NCI-H146 treated with DMSO at 0.1 percent for 48 hours (cell line): ENCODE measurements around the gene GPATCH2L.

Experiments
- DNase-seq: peaks from one replicate; lab custom pipeline; 2025; ENCODE audit not compliant: unreplicated experiment; lab: John Stamatoyannopoulos, UW

GPATCH2L gene

DNA sequence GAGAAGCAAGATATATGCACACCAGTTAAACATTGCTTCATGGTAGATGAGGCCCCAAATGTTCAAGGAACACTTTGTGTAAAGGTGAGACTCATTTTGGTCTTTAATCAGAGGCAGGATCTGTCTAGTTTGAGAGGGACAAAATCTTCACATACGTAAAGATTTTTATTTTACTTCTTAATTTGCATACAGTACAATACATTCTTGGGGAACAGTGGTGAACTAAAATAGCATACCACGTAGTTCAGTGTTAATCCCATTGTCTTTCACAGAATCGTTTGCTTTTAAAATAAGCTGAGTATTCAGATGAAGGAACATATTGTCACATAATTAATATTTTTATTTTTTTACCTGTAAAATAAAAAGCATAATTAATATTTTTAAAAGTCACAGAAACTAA lies 43.3 kb downstream of the GPATCH2L start:
- no peak for DNase-seq

DNA sequence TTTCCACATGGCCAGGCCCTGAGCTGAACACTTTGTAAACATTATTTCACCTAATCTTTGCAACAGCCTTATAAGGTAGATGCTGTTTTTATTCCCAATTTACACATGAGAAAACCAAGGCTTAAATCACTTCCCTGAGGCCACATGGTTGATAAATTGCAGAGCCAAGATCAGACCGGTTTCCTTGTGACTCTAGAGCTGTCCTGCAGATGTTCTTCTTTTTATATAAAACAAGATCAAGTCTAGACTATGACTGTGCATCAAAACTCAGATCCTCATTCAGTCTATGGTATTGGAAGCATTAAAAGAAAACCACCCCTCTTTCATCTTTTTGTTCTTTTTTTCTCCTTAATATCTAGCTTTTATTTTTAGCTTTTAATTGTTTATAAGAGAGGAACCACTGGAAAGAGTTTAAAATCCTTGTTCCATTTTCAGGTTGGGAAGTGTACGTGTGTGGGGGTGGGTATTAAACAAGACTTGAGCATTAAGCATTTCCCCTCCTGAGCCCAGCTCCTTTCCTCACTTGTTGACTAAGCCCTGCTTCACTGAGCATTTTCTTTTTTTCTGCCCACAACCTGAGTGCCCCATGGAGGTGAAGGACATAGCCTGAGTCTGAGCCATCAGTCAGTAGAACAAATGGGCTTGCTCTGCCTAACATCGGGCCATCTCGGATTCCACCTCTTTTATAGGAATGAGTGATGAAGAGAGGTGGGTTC lies 45.4 kb downstream of the GPATCH2L start:
- DNase-seq, result no peak

DNA sequence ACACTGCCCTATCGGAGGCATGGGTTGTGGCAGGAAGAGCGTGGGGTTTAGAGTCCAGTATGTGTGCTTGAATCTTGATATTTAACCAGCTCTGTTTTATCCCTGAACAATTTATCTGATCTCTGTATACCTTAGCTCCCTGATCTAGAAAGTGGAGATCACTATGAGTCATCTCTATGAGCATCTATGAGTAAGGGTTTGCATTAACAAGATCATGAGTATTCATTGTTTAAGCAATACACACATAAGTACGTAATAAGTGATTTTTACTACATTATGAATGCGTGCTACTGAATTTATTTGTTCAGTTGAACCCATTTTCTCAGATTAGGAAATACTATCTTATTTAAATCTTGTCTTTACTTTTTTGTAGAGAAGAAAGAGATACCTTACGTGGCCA lies 49.4 kb downstream of the GPATCH2L start:
- DNase-seq, result no peak

DNA sequence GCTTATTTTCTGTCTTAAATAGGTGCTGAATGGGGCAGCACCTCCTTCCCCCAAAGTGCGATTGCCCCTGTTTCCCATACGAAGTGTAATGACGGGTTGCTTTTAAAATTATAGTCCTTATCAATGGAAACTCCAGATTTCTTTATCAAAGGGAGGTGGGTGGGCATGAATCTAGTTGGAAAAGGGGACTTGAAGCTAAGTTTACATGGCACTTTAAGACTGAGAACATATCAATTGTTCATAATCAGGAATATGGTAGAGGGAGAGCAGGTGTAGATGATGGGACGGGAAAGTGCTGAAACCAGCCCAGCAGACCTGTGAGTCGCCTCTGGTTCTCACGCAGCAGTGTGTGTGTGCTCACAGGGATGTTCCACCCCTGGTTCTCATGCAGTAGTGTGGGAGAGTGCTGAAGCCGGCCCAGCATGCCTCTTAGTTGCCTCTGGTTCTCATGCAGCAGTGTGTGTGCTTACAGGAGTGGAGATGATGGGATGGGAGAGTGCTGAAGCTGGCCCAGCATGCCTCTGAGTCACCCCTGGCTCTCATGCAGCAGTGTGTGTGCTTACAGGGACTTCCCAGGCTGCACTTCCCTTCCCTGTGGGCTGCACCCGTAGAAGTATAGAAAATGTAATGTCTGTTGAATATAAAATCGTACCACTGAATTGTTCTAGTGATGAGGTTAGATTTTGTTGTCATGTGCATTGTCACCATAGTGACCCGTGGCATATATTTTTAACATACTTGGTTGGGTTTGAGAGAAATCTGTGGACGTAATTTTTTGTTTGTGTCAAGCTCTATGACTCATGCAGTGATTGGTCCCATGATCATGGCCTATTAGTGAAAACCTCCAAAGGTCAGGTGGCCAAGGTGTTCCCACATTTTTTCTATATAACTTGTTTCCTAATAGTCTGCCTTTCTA lies 51.6 kb downstream of the GPATCH2L start:
- no peak for DNase-seq

DNA sequence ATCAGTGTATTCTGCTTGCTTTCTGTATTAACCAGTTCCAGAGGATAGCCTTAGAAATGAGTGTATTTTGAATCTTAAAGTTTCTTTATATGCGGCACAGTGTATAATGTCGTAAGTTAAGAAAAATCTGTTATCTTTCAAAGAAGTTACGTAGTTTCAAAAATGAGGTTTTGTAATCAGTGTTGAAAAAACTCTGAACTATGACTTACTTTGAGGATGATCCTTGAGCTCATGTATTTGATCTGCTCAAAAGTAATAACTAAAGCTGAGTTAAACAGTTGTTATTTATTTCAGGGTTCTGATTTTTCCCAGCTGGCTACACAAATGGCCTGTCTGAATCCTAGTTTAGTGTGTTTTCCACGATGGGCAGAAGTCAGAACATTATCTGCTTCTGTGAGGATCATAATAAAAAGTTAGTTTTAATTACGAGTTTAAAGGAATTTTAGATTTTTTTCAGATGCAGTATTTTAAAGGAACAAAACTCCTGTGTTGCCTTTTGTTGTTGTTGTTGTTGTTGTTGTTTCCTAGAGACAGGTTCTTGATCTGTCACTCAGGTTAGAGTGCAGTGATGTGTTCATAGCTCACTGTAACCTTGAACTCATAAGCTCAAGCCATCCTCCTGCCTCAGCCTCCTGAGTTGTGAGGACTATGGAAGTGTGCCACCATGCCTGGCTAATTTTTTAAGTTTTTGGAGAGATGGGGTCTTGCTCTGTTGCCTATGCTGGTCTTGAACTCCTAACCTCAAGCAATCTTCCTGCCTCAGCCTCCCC lies 52.9 kb downstream of the GPATCH2L start:
- DNase-seq, result no peak

DNA sequence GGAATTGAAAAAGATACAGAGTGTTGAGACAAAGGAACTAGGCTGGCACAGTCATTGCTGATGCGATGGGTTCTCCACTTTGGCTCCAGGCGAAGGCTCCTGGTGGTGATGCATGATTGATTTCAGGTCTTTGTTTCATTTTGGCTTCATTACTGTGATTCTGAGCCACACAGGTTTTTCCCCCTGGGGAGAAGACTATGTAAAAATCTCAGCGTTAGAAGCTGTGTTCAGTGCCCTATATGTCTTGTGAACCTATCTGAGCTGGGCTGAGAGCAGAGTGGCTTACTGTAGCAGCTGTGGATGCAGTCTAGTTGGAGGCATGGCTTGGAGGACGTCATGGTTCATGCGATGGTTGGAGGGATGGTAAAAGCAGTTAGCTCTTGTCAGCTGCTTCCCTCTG lies 54.0 kb downstream of the GPATCH2L start:
- no peak for DNase-seq

DNA sequence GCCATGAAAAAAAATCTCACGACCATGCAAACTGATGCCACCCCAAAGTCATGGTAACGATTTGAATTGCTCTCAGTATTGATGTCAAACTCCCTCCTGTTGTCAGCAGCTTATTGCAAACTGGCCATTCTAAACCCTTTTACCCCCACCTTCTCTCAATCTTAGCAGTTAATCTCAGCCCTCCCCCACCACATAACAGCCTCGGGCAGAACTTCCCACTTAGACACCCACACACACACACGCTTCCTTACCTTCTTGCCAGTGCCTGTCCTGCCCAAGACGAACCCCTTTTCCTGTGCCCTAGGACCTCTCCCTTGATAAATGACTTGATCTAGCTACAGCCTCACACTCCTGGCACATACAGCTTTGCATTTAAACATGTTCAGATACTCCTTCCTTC lies 56.6 kb downstream of the GPATCH2L start:
- no peak for DNase-seq

DNA sequence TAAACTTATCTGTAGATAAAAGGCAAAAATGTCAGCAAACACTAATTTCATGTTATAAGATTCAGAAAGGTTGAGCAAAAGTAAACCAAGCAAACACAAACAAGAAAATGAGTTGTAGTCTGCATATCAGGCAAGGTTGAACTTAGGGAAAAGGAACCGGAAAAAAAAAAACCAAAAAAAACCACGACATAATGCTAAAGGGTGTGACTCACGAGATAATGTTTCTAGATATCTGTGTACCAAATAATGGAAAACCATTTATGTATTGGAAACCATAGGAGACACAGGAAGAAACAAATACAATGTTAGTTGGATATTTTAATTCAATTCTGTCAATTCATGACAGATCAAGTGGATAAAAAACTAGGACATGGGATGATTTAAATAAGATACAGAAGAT lies 60.5 kb downstream of the GPATCH2L start:
- DNase-seq, result no peak

DNA sequence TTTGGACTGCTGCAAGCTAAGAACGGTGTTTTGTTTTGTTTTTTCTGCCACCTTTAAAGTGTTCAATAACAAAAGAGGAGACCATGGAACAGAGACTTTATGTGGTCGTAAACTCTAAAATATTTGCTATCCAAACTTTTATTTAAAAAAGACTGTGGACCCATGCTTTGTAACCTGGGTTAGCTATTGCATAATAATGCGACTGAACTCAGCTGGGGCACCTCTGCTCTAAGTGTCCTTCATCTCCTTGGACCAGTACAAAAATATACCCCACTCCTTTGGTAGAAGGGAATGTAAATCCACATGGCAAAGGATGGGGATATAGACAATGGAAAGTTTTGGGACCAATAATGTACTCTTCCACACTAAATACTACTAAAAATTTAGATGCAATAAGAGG lies 65.5 kb downstream of the GPATCH2L start:
- no peak for DNase-seq

DNA sequence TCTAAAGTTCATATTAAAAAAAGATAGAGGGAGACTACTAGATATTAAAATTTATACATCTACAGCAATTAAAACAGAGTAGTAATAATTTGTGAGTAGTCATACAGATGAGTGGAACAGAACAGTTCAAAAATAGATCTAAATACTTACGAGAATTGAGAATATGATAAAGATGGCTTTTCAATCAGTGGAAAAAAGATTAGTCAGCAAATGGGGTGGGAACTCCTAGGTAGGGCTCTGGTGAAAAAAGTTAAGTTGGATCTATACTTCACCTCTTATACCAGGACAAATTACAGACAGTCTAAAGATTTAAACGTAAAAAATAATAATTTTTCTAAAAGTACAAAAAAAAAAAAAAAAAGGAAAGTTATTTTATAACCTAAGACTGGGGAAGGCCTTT lies 66.9 kb downstream of the GPATCH2L start:
- no peak for DNase-seq

DNA sequence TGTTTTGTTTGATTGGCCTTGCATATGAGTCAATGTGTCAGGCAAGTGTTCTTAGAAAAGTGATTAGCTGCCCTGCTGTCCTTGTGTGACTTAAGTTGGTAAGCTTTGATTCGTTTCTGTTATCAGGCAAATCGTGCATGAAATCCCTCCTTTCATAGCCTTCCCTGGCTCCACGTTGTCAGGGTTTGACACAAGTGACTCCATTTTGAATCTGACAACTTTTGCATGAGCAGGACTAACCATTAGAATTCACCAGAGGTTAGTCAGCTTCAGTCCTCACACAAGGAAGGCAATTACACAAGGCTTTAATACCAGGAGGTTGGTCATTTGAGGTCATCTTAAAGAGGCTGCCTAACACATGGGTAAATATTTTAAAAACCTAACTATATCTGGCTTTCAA lies 68.2 kb downstream of the GPATCH2L start:
- no peak for DNase-seq

DNA sequence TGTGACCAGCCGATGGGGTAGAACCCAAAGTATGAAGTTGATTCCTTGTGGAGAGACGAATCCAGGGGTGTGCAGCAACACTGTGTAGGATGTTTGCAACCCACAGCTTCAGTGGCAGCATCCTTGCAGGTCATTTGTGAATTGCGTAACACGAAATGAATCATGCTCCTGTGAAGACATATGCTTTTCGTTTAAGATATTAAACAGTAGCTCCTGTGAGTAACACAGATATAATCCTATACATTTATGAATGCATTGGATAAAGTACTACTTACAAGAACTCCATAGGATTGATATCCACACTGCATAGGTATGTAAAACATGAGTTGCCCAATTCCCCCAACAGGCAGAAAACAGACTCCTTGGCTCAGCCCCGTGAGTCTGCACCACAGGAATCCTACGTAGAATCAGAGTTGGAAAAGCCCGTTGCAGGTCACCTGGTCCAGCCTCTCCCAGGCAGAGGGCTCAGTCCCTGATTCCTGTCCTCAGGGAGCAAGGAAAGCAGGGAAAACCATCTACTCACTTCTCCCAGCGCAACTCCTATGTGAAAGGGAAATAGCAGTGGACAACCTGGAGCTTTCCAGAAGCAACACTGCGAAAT lies 75.8 kb downstream of the GPATCH2L start:
- no peak for DNase-seq

DNA sequence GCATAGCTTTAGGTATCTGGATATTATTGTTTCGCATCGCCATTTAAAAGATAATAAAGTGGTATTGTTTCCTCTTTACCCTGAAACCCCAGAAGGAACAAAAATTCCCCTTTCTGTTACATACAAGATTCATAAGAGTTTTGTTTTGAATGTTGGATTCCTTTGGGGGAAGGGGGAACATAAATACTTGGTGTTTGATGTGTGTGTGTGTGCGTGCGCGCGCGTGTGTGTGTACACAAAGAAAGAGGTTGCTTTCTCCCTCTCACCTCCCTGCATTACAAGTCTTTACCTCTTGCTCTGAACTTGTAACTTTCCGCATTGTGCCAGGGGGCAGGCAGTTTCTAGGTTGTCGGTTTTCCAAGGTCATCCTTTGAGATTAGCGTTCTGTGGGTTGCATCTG lies 76.4 kb downstream of the GPATCH2L start:
- DNase-seq, result no peak

DNA sequence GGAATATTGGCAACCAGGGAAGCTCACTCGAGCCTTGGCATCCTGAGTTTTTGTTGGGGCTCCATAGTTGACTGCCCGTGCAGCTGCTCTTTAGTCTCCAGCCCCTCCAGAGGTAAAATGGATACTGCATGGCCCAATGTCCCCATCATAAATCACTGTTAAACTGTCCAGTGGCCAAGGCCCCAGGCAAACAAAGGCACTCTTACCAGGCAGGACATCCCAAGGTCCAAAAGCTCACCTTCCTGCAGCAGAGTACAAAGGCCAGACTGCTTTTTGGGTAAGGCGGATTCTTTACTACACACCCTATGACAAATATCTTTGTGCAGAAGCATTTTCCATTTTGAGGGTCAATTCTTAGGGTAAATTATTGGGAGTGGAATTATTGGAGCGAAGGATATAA lies 81.1 kb downstream of the GPATCH2L start:
- DNase-seq, result no peak

DNA sequence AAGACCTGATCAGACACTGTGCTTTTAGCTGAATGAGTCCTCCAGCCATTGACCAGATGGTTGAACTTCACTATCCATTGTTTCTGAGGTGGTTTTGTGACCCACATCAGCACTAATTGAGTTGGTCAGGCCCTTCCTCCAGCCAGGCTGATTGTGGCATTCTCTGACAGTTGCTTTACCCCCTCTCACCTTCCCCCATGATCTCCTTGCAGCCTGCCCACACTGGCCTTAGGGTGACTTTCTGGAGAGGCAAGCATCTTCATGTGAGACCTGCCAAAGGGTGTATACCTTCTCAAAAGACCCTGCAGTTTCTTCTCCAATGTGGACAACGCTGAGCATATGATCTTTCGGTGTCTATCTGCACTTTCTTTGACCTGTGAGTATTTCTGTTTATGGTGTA lies 83.9 kb downstream of the GPATCH2L start:
- DNase-seq, result no peak

DNA sequence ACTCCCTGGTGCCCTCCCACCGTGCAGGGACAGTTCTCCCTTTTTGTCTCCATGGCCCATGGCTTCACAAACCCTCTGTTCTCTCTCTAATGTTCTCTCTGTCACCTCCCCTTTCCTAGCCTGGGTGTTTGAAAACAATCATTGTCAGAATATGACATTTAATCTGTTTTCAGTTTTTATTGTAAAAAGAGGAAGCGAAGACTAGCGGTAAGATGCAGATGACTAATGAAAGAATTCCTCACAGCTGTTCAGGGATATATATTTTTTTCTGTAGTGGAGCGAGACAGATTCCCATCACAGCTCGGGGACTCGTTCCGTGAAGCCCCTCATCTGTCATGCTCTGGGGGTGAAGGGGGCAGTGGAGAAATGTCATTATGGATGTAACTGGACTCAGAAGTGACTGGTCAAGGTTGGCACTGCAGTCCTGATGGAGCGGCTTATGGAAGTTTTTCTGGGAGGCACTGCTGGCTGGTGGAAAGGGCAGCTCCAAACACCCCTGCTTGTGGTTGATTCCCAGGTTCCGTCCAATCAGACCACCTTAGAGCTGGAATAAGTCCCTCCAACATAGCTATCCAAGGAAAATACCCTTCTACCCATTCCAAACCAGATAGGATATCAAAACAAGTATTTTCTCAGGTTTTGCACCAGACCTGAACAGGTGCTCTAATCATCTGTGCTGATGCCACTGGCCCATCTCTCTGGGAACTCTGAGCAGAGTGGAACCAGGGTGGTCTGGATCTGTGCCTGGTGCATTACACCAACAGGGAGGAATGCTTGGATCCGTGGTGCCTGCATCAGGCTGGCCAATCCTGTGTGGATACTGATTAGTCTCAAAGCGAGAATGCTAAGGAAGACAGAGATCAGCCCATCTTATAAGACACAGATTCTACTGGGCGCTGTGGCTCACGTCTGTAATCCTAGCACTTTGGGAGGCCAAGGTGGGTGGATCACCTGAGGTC lies 84.7 kb downstream of the GPATCH2L start:
- no peak for DNase-seq

DNA sequence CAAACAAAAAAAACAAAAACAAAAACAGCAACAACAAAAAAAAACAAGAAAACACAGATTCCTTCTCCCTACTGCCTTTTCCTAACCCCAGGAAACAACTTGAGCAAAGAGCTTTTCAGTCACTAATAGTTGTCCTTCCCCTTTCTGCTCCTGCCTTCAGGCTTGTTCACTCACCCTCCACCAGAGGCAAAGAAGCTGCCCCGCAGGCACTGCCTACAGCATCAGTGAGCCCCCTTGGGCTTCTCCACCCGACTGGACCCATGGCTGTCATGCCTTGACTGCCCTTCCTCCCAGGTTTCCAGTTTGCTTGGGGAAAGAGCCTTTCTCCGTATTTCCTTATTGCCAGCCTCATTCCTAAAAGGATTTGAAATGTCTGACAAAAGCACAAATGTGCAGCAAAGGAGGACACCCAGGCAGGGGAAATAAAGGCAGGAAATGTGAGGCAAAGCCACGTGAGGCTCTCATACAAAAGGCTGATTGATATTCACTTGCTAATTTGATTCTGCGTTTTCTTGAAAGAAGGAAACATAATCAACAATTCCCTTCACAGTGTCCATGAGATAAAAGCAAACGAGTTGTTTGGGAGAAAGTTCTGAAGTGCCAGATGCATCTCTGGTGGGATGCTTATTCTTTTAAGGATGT lies 85.7 kb downstream of the GPATCH2L start:
- DNase-seq, result no peak

DNA sequence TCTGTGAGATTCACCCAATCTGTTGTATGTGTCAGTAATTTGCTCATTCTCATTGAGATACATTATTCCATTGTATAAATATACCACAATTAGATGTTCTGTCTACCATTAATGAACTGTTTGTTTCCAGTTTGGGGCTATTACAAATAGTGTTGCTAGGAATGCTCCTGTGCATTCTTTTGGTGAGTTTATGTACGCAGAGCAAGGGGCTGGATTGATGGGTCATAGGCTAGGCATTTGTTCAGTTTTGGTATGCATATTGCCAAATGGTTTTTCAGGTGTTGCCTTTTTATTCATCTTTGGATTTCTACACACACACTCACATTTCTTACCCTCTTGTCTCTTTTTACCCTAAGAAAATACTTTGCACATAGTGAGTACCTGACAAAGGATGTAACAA lies 93.4 kb downstream of the GPATCH2L start:
- no peak for DNase-seq

DNA sequence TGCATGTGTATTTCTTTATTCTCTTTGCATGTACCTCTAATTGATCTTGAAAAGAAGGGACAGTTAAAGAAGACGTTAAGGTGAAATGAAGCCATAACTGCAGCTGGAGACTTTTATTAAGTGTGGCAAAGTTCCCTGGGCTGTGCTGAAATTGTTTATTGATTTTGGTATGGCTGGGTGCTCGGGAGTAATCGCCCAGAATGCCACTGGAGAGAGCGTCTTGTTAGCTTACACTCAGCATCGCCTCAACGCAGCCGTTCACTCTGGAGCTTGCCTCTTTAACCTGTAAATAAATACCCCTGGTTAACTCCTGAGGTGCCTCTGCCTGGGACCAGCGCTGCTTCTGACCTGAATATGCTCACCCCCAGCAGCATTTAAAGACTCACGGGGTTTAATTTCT lies 98.6 kb downstream of the GPATCH2L start:
- DNase-seq, result no peak

DNA sequence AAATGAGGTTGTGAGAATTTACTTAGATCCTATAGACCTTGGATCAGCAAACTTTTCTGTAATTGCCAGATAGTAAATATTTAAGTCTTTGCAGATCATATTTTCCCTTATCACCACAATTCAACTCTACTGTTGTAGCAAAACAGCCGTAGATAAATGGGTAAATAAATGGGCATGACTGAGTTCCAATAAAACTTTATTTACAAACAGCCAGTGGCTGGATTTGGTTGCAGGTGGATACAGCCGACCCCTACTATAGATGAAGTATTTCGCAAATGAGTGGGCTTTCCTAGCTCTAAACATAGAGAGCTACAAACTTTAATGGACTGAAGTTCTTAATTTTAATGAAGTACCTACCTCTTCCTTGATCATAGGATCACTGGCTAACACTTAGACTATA lies 100.7 kb downstream of the GPATCH2L start:
- no peak for DNase-seq
